PC-3 (cell line): ENCODE measurements around the gene SRRM2. TPM values are rescaled to one million over a fixed set of nuclear protein-coding genes. Genes with fewer than 3 reads are reported as not detected.

Source experiments
- ATAC-seq: fragments of 200-7000 bp; cut with Tn5 transposase; 2 replicates; pipeline ENCODE4 v1.9.1; 2020; ENCODE audit warnings: mild to moderate bottlenecking, moderate library complexity
- BruUV-seq: library from RNA; stranded (reverse); fragments of 400-500 nt; replicated peaks from 2 replicates; lab custom pipeline; 2021; lab: Mats Ljungman, UMichigan
- CTCF ChIA-PET: fragments of 300-600 bp; sonication (Branson Sonifier 250); formaldehyde crosslinking; loops from one replicate; lab custom pipeline; 2022; ENCODE audit warnings: antibody characterized with exemption; lab: Charles Lee
- POLR2A ChIA-PET: fragments of 300-600 bp; sonication (Branson Sonifier 250); formaldehyde crosslinking; loops from one replicate; lab custom pipeline; 2022; ENCODE audit warnings: antibody characterized with exemption; ENCODE audit not compliant: unreplicated experiment; lab: Charles Lee
- DNase-seq: peaks from one replicate; pipeline ENCODE4 v3.0.0-alpha.2; 2015
- H2AFZ ChIP-seq: fragments of 300-600 bp; sonication (generic); 2 replicates; pipeline ENCODE4 v1.6.0; 2016; ENCODE audit warnings: antibody characterized with exemption, low read length
- H3F3A ChIP-seq: fragments of 300-600 bp; sonication (generic); one replicate; pipeline ENCODE4 v1.6.0; 2017; ENCODE audit warnings: antibody characterized with exemption, low read length, control low read depth, mild to moderate bottlenecking; ENCODE audit not compliant: unreplicated experiment
- H3K27ac ChIP-seq: fragments of 300-600 bp; sonication (generic); 2 replicates; pipeline ENCODE4 v1.5.1; 2016; ENCODE audit warnings: mild to moderate bottlenecking, low read length
- H3K27me3 ChIP-seq: fragments of 300-600 bp; sonication (generic); 2 replicates; pipeline ENCODE4 v1.6.1; 2016; ENCODE audit warnings: low read length, mixed read lengths
- H3K36me3 ChIP-seq: fragments of 300-600 bp; sonication (generic); 2 replicates; pipeline ENCODE4 v1.6.1; 2016; ENCODE audit warnings: low read depth, mixed run types, low read length, mixed read lengths
- H3K4me1 ChIP-seq: fragments of 300-600 bp; sonication (generic); 2 replicates; pipeline ENCODE4 v1.5.1; 2016; ENCODE audit warnings: low read length; ENCODE audit not compliant: insufficient read depth
- H3K4me2 ChIP-seq: fragments of 300-600 bp; sonication (generic); 2 replicates; pipeline ENCODE4 v1.6.0; 2016; ENCODE audit warnings: low read length
- H3K4me3 ChIP-seq: fragments of 300-600 bp; sonication (generic); 2 replicates; pipeline ENCODE4 v1.5.1; 2016; ENCODE audit warnings: mild to moderate bottlenecking, low read length, mixed read lengths
- H3K79me2 ChIP-seq: fragments of 300-600 bp; sonication (generic); 2 replicates; pipeline ENCODE4 v1.6.1; 2017; ENCODE audit warnings: low read length, mixed read lengths
- H3K9ac ChIP-seq: fragments of 300-600 bp; sonication (generic); 2 replicates; pipeline ENCODE4 v1.6.0; 2016; ENCODE audit warnings: mild to moderate bottlenecking, low read length
- H3K9me2 ChIP-seq: fragments of 300-600 bp; sonication (generic); replicated peaks from 2 replicates; pipeline ENCODE4 v1.6.1; 2016; ENCODE audit warnings: mixed run types, low read length, mixed read lengths
- H3K9me3 ChIP-seq: fragments of 300-600 bp; sonication (generic); 2 replicates; pipeline ENCODE4 v1.6.1; 2016; ENCODE audit warnings: low read length, mixed read lengths
- H4K20me1 ChIP-seq: fragments of 300-600 bp; sonication (generic); 2 replicates; pipeline ENCODE4 v1.6.1; 2016; ENCODE audit warnings: low read length, mixed read lengths
- CTCF ChIP-seq: fragments of 300-600 bp; sonication (generic); conservative IDR thresholded peaks from 2 replicates; pipeline ENCODE4 v1.5.1; 2017; ENCODE audit warnings: antibody characterized with exemption, low read depth, mild to moderate bottlenecking, low read length
- EZH2 ChIP-seq: fragments of 300-600 bp; sonication (generic); IDR thresholded peaks from one replicate; pipeline ENCODE4 v1.6.1; 2017; ENCODE audit warnings: antibody characterized with exemption, mild to moderate bottlenecking, low read length; ENCODE audit not compliant: unreplicated experiment
- EZH2phosphoT487 ChIP-seq: fragments of 300-600 bp; sonication (generic); IDR thresholded peaks from 2 replicates; pipeline ENCODE4 v1.6.1; 2018; ENCODE audit warnings: mild to moderate bottlenecking, antibody characterized with exemption, low read length, borderline replicate concordance
- intact Hi-C: fragments of 100-400 bp; cut with micrococcal nuclease; formaldehyde crosslinking; loops from 2 replicates; pipeline ENCODE4 v1.9.0; 2023
- total RNA-seq: library from RNA; depleted of rRNA; stranded (reverse); fragments of >200 nt; gene quantifications from 2 replicates; pipeline ENCODE4 v1.2.3, GENCODE V29; 2014

The SRRM2 gene
- total RNA-seq, 1 experiment from 2014 or later = 72.6 TPM

GRCh38 chr16:2818272-2818876, 65.9 kb downstream of the SRRM2 start:
- H3K4me3 ChIP-seq = no peak overlapping the region
- no peaks in the 10 kb centered on the region for H3K27me3 ChIP-seq
- H4K20me1 ChIP-seq = no peaks in the 10 kb centered on the region
- no peaks in the 10 kb centered on the region for H3K9me3 ChIP-seq
- no peaks in the 10 kb centered on the region for H3K9me2 ChIP-seq
- no peaks in the 10 kb centered on the region for H3K79me2 ChIP-seq
- TF ChIP-seq EZH2 (no peak), EZH2phosphoT487 (no peak), CTCF (no peak)
- POLR2A ChIA-PET = no interaction called here
- no peaks in the 10 kb centered on the region for H3F3A ChIP-seq
- DNase-seq (no peak), ATAC-seq (no peak)
- CTCF ChIA-PET = no interaction called here
- H3K4me2 ChIP-seq = no peak overlapping the region
- H3K27ac ChIP-seq = no peak overlapping the region
- intact Hi-C loops = no loop called here
- no peaks in the 10 kb centered on the region for H3K4me1 ChIP-seq
- BruUV-seq = no TSS peak
- no peak overlapping the region for H2AFZ ChIP-seq
- H3K36me3 ChIP-seq = no peaks in the 10 kb centered on the region
- no peak overlapping the region for H3K9ac ChIP-seq

GRCh38 chr16:2819179-2819938, 66.9 kb downstream of the SRRM2 start:
- DNase-seq (no peak), ATAC-seq (no peak)
- H3K4me3 ChIP-seq = no peak overlapping the region
- intact Hi-C loops = no loop called here
- no peak overlapping the region for H3K4me2 ChIP-seq
- no peaks in the 10 kb centered on the region for H3K27me3 ChIP-seq
- no peaks in the 10 kb centered on the region for H3K9me3 ChIP-seq
- H4K20me1 ChIP-seq = no peaks in the 10 kb centered on the region
- H3K36me3 ChIP-seq = no peaks in the 10 kb centered on the region
- H3K4me1 ChIP-seq = no peaks in the 10 kb centered on the region
- ChIA-PET POLR2A (no interaction called here), CTCF (no interaction called here)
- H2AFZ ChIP-seq = no peak overlapping the region
- no peak overlapping the region for H3K9ac ChIP-seq
- no peaks in the 10 kb centered on the region for H3K79me2 ChIP-seq
- no TSS peak for BruUV-seq
- H3K27ac ChIP-seq = no peak overlapping the region
- TF ChIP-seq CTCF (no peak), EZH2 (no peak), EZH2phosphoT487 (no peak)
- H3K9me2 ChIP-seq = no peaks in the 10 kb centered on the region
- H3F3A ChIP-seq = no peaks in the 10 kb centered on the region
